H54 (cell line): ENCODE data around the gene CORO2B.
"Not testable (repeated sequence)": the region's sequence is repeated elsewhere in the genome, so short reads cannot be mapped to it uniquely, and the experiment has no call there.

Source experiments
- DNase-seq: peaks from one replicate; pipeline ENCODE4 v3.0.0; 2011; ENCODE audit warnings: low spot score, mixed read lengths; ENCODE audit not compliant: insufficient read length
- FAIRE-seq: peaks from 3 replicates; lab custom pipeline; 2011; peaks lifted over from hg19 to GRCh38; lab: Jason Lieb, UNC
- POLR2A ChIP-seq: IDR thresholded peaks from 2 replicates; pipeline ENCODE4 v1.6.1; 2011; ENCODE audit warnings: low read depth, mild to moderate bottlenecking, low read length

Gene CORO2B

GRCh38 chr15:68667800-68668625 is 89.2 kb downstream of the CORO2B start:
- DNase-seq = no peak
- no peak for TF ChIP-seq POLR2A
- FAIRE-seq = no peak

GRCh38 chr15:68668926-68669600 is 90.3 kb downstream of the CORO2B start:
- no peak for FAIRE-seq

GRCh38 chr15:68672251-68672650 is 93.5 kb downstream of the CORO2B start:
- DNase-seq (no peak), FAIRE-seq (no peak)
- no peak for TF ChIP-seq POLR2A

More at GRCh38 chr15:68668926-68669600, 90.3 kb downstream of the CORO2B start:
- no peak for DNase-seq
- no peak for TF ChIP-seq POLR2A

- FAIRE-seq (no peak), DNase-seq (no peak)
- no peak for TF ChIP-seq POLR2A
These were observed 94.0 kb downstream of the CORO2B start for GRCh38 chr15:68672781-68673205.

- DNase-seq = no peak
- FAIRE-seq = no peak
These were observed 96.2 kb downstream of the CORO2B start for GRCh38 chr15:68674975-68675374.

GRCh38 chr15:68676011-68676605 is 97.3 kb downstream of the CORO2B start:
- DNase-seq (no peak), FAIRE-seq (no peak)
- TF ChIP-seq POLR2A = no peak

More at GRCh38 chr15:68674975-68675374, 96.2 kb downstream of the CORO2B start:
- no peak for TF ChIP-seq POLR2A

- FAIRE-seq = no peak
- TF ChIP-seq POLR2A = no peak
- DNase-seq = no peak
These were observed 98.1 kb downstream of the CORO2B start for GRCh38 chr15:68676926-68677325.

- no peak for TF ChIP-seq POLR2A
- DNase-seq (no peak), FAIRE-seq (no peak)
These were observed 99.2 kb downstream of the CORO2B start for GRCh38 chr15:68677996-68678395.

- TF ChIP-seq POLR2A = no peak
- FAIRE-seq (no peak), DNase-seq (no peak)
These were observed 100.0 kb downstream of the CORO2B start for GRCh38 chr15:68678746-68679145.

GRCh38 chr15:68679161-68679560 is 100.4 kb downstream of the CORO2B start:
- DNase-seq = no peak
- no peak for FAIRE-seq
- TF ChIP-seq POLR2A = no peak

GRCh38 chr15:68679961-68680371 is 101.2 kb downstream of the CORO2B start:
- DNase-seq (no peak), FAIRE-seq (no peak)
- no peak for TF ChIP-seq POLR2A

- FAIRE-seq, DNase-seq: not testable (repeated sequence)
These were observed 102.0 kb downstream of the CORO2B start for GRCh38 chr15:68680756-68681155.

GRCh38 chr15:68681836-68682235 is 103.0 kb downstream of the CORO2B start:
- no peak for TF ChIP-seq POLR2A
- FAIRE-seq (no peak), DNase-seq (no peak)

GRCh38 chr15:68682330-68682729 is 103.5 kb downstream of the CORO2B start:
- no peak for TF ChIP-seq POLR2A
- DNase-seq = no peak
- FAIRE-seq = no peak

- no peak for DNase-seq
- TF ChIP-seq POLR2A = no peak
- FAIRE-seq = no peak
These were observed 104.2 kb downstream of the CORO2B start for GRCh38 chr15:68683026-68683425.
